Stomach (tissue), 4 donors: ENCODE data around the gene PLA2G4B.

Source experiments
- CTCF ChIP-seq, 7 experiments: fragments of 450-650 bp in 4 of 7; fragments of 200-600 bp in 3 of 7; sonication (generic) in 3 of 7; IDR thresholded peaks; one replicate each; pipeline ENCODE4 v1.5.1; 2016 to 2019; ENCODE audit warnings: antibody characterized with exemption in 7 of 7, control low read depth in 2 of 7, mild to moderate bottlenecking in 1 of 7
- POLR2A ChIP-seq, 4 donors: fragments of 450-650 bp; IDR thresholded peaks; one replicate each; pipeline ENCODE4 v1.6.1; 2016; ENCODE audit warnings: antibody characterized with exemption in 4 of 4, control low read depth in 2 of 4, mild to moderate bottlenecking in 1 of 4, moderate library complexity in 1 of 4
- POLR2AphosphoS5 ChIP-seq, 3 donors: sonication (generic); formaldehyde crosslinking; IDR thresholded peaks; one replicate each; pipeline ENCODE4 v1.6.1; 2016; ENCODE audit warnings: antibody characterized with exemption in 3 of 3

GRCh38 chr15:41822471-41822870 is 16.2 kb upstream of the PLA2G4B start:
- TF ChIP-seq POLR2A (IDR thresholded peaks at IDR 0.05) (no peak), POLR2AphosphoS5 (IDR thresholded peaks at IDR 0.05) (no peak), CTCF (IDR thresholded peaks at IDR 0.05) (no peak)
